Nasal cavity respiratory epithelium epithelial cell of viscerocranial mucosa (primary cell): ENCODE data around the gene SLC2A5. TPM values are rescaled to one million over a fixed set of nuclear protein-coding genes. Genes with fewer than 3 reads are reported as not detected.

Source experiments
- total RNA-seq: library from RNA; depleted of rRNA; stranded (reverse); fragments of >200 nt; gene quantifications from 2 replicates; pipeline ENCODE4 v1.2.3, GENCODE V29; 2014

The SLC2A5 gene
- total RNA-seq: 0.34 and 0.50 TPM in 2 replicates

GRCh38 chr1:9069326-9070100, at the start of gene SLC2A5:
SLC2A5 (minus strand) TSS chr1:9069635; CDS start chr1:9069536, 99 bp downstream.

Other genes starting within 250 kb of the SLC2A5 start
- 663 and 1,403 TPM in 2 replicates for gene ENO1, start 190.9 kb downstream of the SLC2A5 start, total RNA-seq
- not detected in 2 replicates for gene CA6, start 123.8 kb downstream of the SLC2A5 start, total RNA-seq
- gene SLC2A7, start 43.2 kb downstream of the SLC2A5 start, total RNA-seq: not detected in 2 replicates
- 45.1 and 48.9 TPM in 2 replicates for gene GPR157, start 59.5 kb upstream of the SLC2A5 start, total RNA-seq
- gene H6PD, start 165.1 kb upstream of the SLC2A5 start, total RNA-seq: 10.9 and 18.9 TPM in 2 replicates
- gene SPSB1, start 223.3 kb upstream of the SLC2A5 start, total RNA-seq: 30.8 and 45.7 TPM in 2 replicates